ENCODE measurements around the gene ACTN3.
"Not testable (repeated sequence)": the region's sequence is repeated elsewhere in the genome, so short reads cannot be mapped to it uniquely, and the experiment has no call there.

The ACTN3 gene

GRCh38 chr11:66539170-66539869 is 7.4 kb upstream of the ACTN3 start:
- H3K4me3 ChIP-seq (ENCODE audit: low read depth, low read length), result no peak overlapping the region
- TF ChIP-seq CTCF (IDR thresholded peaks at IDR 0.05; ENCODE audit: low read depth, low read length), result no peak

GRCh38 chr11:66539870-66540213 is 6.9 kb upstream of the ACTN3 start:
- no peak overlapping the region for H3K4me3 ChIP-seq (ENCODE audit: low read depth, low read length)
- no peak for TF ChIP-seq CTCF (IDR thresholded peaks at IDR 0.05; ENCODE audit: low read depth, low read length)

- H3K4me3 ChIP-seq (ENCODE audit: low read depth, low read length), result not testable (repeated sequence)
These were observed 6.1 kb upstream of the ACTN3 start for GRCh38 chr11:66540598-66540997.

GRCh38 chr11:66541892-66542291 is 4.8 kb upstream of the ACTN3 start:
- TF ChIP-seq CTCF (IDR thresholded peaks at IDR 0.05; ENCODE audit: low read depth, low read length), result no peak
- no peak overlapping the region for H3K4me3 ChIP-seq (ENCODE audit: low read depth, low read length)

- no peak for TF ChIP-seq CTCF (IDR thresholded peaks at IDR 0.05; ENCODE audit: low read depth, low read length)
- no peak overlapping the region for H3K4me3 ChIP-seq (ENCODE audit: low read depth, low read length)
These were observed 4.3 kb upstream of the ACTN3 start for GRCh38 chr11:66542362-66542761.

- peak overlapping the region; percentile 9; the same call in 1 of the 2 replicates for H3K4me3 ChIP-seq (ENCODE audit: low read depth, low read length)
- TF ChIP-seq CTCF (IDR thresholded peaks at IDR 0.05; ENCODE audit: low read depth, low read length), result peak; percentile 72
These were observed 3.2 kb upstream of the ACTN3 start for GRCh38 chr11:66543263-66544107.

GRCh38 chr11:66544952-66545351 is 1.8 kb upstream of the ACTN3 start:
- peak overlapping the region; percentile 66 for H3K4me3 ChIP-seq (ENCODE audit: low read depth, low read length)

GRCh38 chr11:66545701-66546367 is 869 bp upstream of the ACTN3 start, which contains the start of gene ZDHHC24:
TSS of gene ZDHHC24 (minus strand) at chr11:66546048. CDS start at chr11:66546003, 45 bp downstream.
- TF ChIP-seq CTCF (IDR thresholded peaks at IDR 0.05; ENCODE audit: low read depth, low read length), result no peak
- peak within 1 kb of the TSS; percentile 66 for H3K4me3 ChIP-seq (ENCODE audit: low read depth, low read length)

Measured in WI38 (cell line).